HCT116 (cell line): Measurements from ENCODE around the gene IFNA14. TPM values are rescaled to one million over a fixed set of nuclear protein-coding genes. Genes with fewer than 3 reads are reported as not detected.
"Not testable (repeated sequence)": the region's sequence is repeated elsewhere in the genome, so short reads cannot be mapped to it uniquely, and the experiment has no call there.

Experiments used
- ATAC-seq: fragments of 200-7000 bp; cut with Tn5 transposase; 2 replicates; pipeline ENCODE4 v1.9.1; 2020; ENCODE audit warnings: mild to moderate bottlenecking, moderate library complexity
- BruUV-seq: library from RNA; stranded (reverse); fragments of 400-500 nt; replicated peaks from 2 replicates; lab custom pipeline; 2021; lab: Mats Ljungman, UMichigan
- CTCF ChIA-PET: fragments of 300-600 bp; sonication (Branson Sonifier 250); formaldehyde crosslinking; loops from one replicate; lab custom pipeline; 2021; ENCODE audit warnings: antibody characterized with exemption; lab: Charles Lee
- POLR2A ChIA-PET: fragments of 300-600, 350-600 bp; sonication (Branson Sonifier 250); formaldehyde crosslinking; loops from one replicate; lab custom pipeline; 2021; ENCODE audit warnings: antibody characterized with exemption; lab: Charles Lee
- RAD21 ChIA-PET, 2 experiments: fragments of 300-600 bp; sonication (Branson Sonifier 250); formaldehyde crosslinking; loops; one replicate each; lab custom pipeline; 2023; ENCODE audit warnings: low total read pairs in 2 of 2; ENCODE audit not compliant: uncharacterized antibody in 2 of 2, unreplicated experiment in 2 of 2, low non-redundant PET in 1 of 2; lab: Charles Lee
- DNase-seq: peaks from one replicate; pipeline ENCODE4 v3.0.0-alpha.2; 2010; ENCODE audit warnings: low read depth, low spot score
- H2AFZ ChIP-seq: fragments of 200-600 bp; shearing (Covaris generic), sonication (generic); 2 replicates; pipeline ENCODE4 v1.6.1; 2017; ENCODE audit warnings: low read depth, mixed run types, mixed read lengths, antibody characterized with exemption, low read length; ENCODE audit not compliant: poor library complexity, severe bottlenecking
- H3K27ac ChIP-seq: 2 replicates; pipeline ENCODE4 v1.5.1; 2012; ENCODE audit warnings: low read depth, low read length
- H3K27me3 ChIP-seq: fragments of 200-600 bp; sonication (generic); 2 replicates; pipeline ENCODE4 v1.6.1; 2016; ENCODE audit warnings: mixed run types, low read length, mixed read lengths; ENCODE audit not compliant: insufficient read depth
- H3K36me3 ChIP-seq, 2 experiments: fragments of 200-500 bp in 1 of 2; fragments of 200-600 bp in 1 of 2; sonication (Bioruptor generic) in 1 of 2; sonication (generic) in 1 of 2; 2 replicates each; pipeline versions ENCODE4 v1.5.1 to v1.6.1; 2014 to 2016; ENCODE audit warnings: low read length in 2 of 2, inconsistent platforms in 1 of 2, mixed read lengths in 1 of 2, mixed run types in 1 of 2; ENCODE audit not compliant: insufficient read depth in 2 of 2, control insufficient read depth in 1 of 2
- H3K4me1 ChIP-seq, 2 experiments: fragments of 200-600 bp in 1 of 2; sonication (generic) in 1 of 2; 2 replicates each; pipeline versions ENCODE4 v1.5.1 to v1.6.1; 2012 to 2017; ENCODE audit warnings: low read length in 2 of 2, inconsistent platforms in 1 of 2, mild to moderate bottlenecking in 1 of 2, mixed read lengths in 1 of 2, mixed run types in 1 of 2, moderate library complexity in 1 of 2; ENCODE audit not compliant: insufficient read depth in 2 of 2, control insufficient read depth in 1 of 2
- H3K4me2 ChIP-seq: fragments of 200-600 bp; sonication (generic); 2 replicates; pipeline ENCODE4 v1.6.1; 2017; ENCODE audit warnings: mixed run types, low read length, mixed read lengths
- H3K4me3 ChIP-seq, 2 experiments: fragments of 200-600 bp in 1 of 2; sonication (generic) in 1 of 2; replicated peaks in 1 of 2; 2 replicates each; pipeline ENCODE4 v1.5.1; 2011 to 2016; ENCODE audit warnings: low read length in 2 of 2, control low read depth in 1 of 2, low read depth in 1 of 2, mild to moderate bottlenecking in 1 of 2, mixed read lengths in 1 of 2, mixed run types in 1 of 2
- H3K79me2 ChIP-seq: fragments of 200-600 bp; sonication (generic); 2 replicates; pipeline ENCODE4 v1.6.1; 2017; ENCODE audit warnings: mild to moderate bottlenecking, mixed run types, low read length, moderate library complexity, mixed read lengths; ENCODE audit not compliant: insufficient read depth
- H3K9ac ChIP-seq: fragments of 200-600 bp; sonication (generic); 2 replicates; pipeline ENCODE4 v1.6.1; 2016; ENCODE audit warnings: low read length, mixed read lengths
- H3K9me2 ChIP-seq: fragments of 200-600 bp; sonication (generic), shearing (Covaris generic); 2 replicates; pipeline ENCODE4 v1.6.1; 2017; ENCODE audit warnings: mixed run types, mild to moderate bottlenecking, moderate library complexity; ENCODE audit not compliant: insufficient read depth
- H3K9me3 ChIP-seq, 2 experiments: fragments of 200-500 bp in 1 of 2; fragments of 200-600 bp in 1 of 2; sonication (Bioruptor generic) in 1 of 2; sonication (generic) in 1 of 2; 2 replicates each; pipeline ENCODE4 v1.6.1; 2014 to 2017; ENCODE audit warnings: low read length in 2 of 2, mixed read lengths in 2 of 2, inconsistent platforms in 1 of 2, low read depth in 1 of 2, mild to moderate bottlenecking in 1 of 2, mixed run types in 1 of 2, moderate library complexity in 1 of 2; ENCODE audit not compliant: control insufficient read depth in 1 of 2, insufficient read depth in 1 of 2
- H4K20me1 ChIP-seq: fragments of 200-600 bp; sonication (generic), shearing (Covaris generic); 2 replicates; pipeline ENCODE4 v1.6.1; 2017; ENCODE audit warnings: mixed run types, mild to moderate bottlenecking, moderate library complexity; ENCODE audit not compliant: insufficient read depth
- ATF3 ChIP-seq: IDR thresholded peaks from 2 replicates; pipeline ENCODE4 v1.6.1; 2012
- CTCF ChIP-seq, 3 experiments: fragments of 200-600 bp in 1 of 3; sonication (generic) in 1 of 3; IDR thresholded peaks in 2 of 3; conservative IDR thresholded peaks in 1 of 3; 2 replicates each; pipeline ENCODE4 v1.5.1; 2012 to 2017; ENCODE audit warnings: low read depth in 2 of 3, low read length in 2 of 3, antibody characterized with exemption in 1 of 3, borderline replicate concordance in 1 of 3, control low read depth in 1 of 3, mild to moderate bottlenecking in 1 of 3, mixed read lengths in 1 of 3, mixed run types in 1 of 3, moderate library complexity in 1 of 3; ENCODE audit not compliant: insufficient read depth in 1 of 3
- EGR1 ChIP-seq: IDR thresholded peaks from 2 replicates; pipeline ENCODE4 v1.6.1; 2012; ENCODE audit warnings: low read depth
- ELF1 ChIP-seq: IDR thresholded peaks from 2 replicates; pipeline ENCODE4 v1.6.1; 2012; ENCODE audit warnings: low read depth, borderline replicate concordance
- EZH2 ChIP-seq: fragments of 200-600 bp; sonication (generic); IDR thresholded peaks from 2 replicates; pipeline ENCODE4 v1.6.1; 2017; ENCODE audit warnings: antibody characterized with exemption, mixed run types
- FOSL1 ChIP-seq: IDR thresholded peaks from 2 replicates; pipeline ENCODE4 v1.6.1; 2012; ENCODE audit warnings: low read depth
- MAX ChIP-seq: IDR thresholded peaks from 2 replicates; pipeline ENCODE4 v1.6.1; 2012
- POLR2A ChIP-seq: IDR thresholded peaks from 2 replicates; pipeline ENCODE4 v1.7.0; 2011; ENCODE audit warnings: borderline replicate concordance; ENCODE audit not compliant: insufficient read depth, insufficient read length; ENCODE audit errors: extremely low read depth
- RAD21 ChIP-seq: IDR thresholded peaks from 2 replicates; pipeline ENCODE4 v1.6.1; 2012; ENCODE audit warnings: low read depth, mild to moderate bottlenecking
- SIN3A ChIP-seq: IDR thresholded peaks from 2 replicates; pipeline ENCODE4 v1.6.1; 2012; ENCODE audit warnings: low read depth
- SP1 ChIP-seq: IDR thresholded peaks from 2 replicates; pipeline ENCODE4 v1.6.1; 2012; ENCODE audit warnings: low read depth
- SRF ChIP-seq: IDR thresholded peaks from 2 replicates; pipeline ENCODE4 v1.6.1; 2012; ENCODE audit warnings: low read depth
- TCF7L2 ChIP-seq: IDR thresholded peaks from 2 replicates; pipeline ENCODE4 v1.7.0; 2011; ENCODE audit warnings: borderline replicate concordance, inconsistent platforms; ENCODE audit not compliant: insufficient read depth, insufficient read length; ENCODE audit errors: extremely low read depth
- YY1 ChIP-seq: IDR thresholded peaks from 2 replicates; pipeline ENCODE4 v1.6.1; 2011; ENCODE audit warnings: low read length, low read depth, moderate library complexity, mild to moderate bottlenecking; ENCODE audit not compliant: insufficient replicate concordance; ENCODE audit errors: extremely low read depth
- ZBTB33 ChIP-seq: IDR thresholded peaks from 2 replicates; pipeline ENCODE4 v1.6.1; 2011; ENCODE audit warnings: mild to moderate bottlenecking, low read length, moderate library complexity; ENCODE audit not compliant: insufficient replicate concordance; ENCODE audit errors: extremely low read depth
- intact Hi-C: fragments of 100-400 bp; cut with micrococcal nuclease; formaldehyde crosslinking; loops from 2 replicates; pipeline ENCODE4 v1.10.0; 2022
- total RNA-seq: library from RNA; stranded (reverse); gene quantifications from one replicate; pipeline ENCODE4 v1.2.1, GENCODE V29; 2021; ENCODE audit not compliant: unreplicated experiment

The IFNA14 gene
- total RNA-seq, 1 experiment from 2014 or later, result not detected

GRCh38 chr9:21207043-21207442, 32.8 kb downstream of the IFNA14 start, which contains the start of gene IFNA10:
Gene IFNA10 (minus strand): TSS chr9:21207143. CDS start chr9:21207097, 46 bp downstream.
- H3K4me2 ChIP-seq, H3K27ac ChIP-seq, H3K4me3 ChIP-seq, DNase-seq, H2AFZ ChIP-seq, H3K36me3 ChIP-seq, H3K4me1 ChIP-seq, H3K79me2 ChIP-seq, H3K9me3 ChIP-seq, H3K27me3 ChIP-seq, H3K9me2 ChIP-seq, intact Hi-C loops, H4K20me1 ChIP-seq, BruUV-seq, CTCF ChIA-PET, ATAC-seq, POLR2A ChIA-PET, H3K9ac ChIP-seq, RAD21 ChIA-PET: not testable (repeated sequence)

GRCh38 chr9:21205204-21205603, 34.6 kb downstream of the IFNA14 start:
- CTCF ChIA-PET, result interaction anchor here (1.3 kb wide), 1 partner anchor 22 kb away, joined by 3 read pairs; no protein-coding TSS in a partner anchor

More at GRCh38 chr9:21205204-21205603, 34.6 kb downstream of the IFNA14 start:
- Histone ChIP-seq H3K4me1 (no peaks in the 10 kb centered on the region), H3K27ac (no peak overlapping the region), H3K9me3 (no peaks in the 10 kb centered on the region), H3K79me2 (no peaks in the 10 kb centered on the region), H3K9me2 (no peaks in the 10 kb centered on the region), H3K36me3 (no peaks in the 10 kb centered on the region), H3K4me2 (no peak overlapping the region), H4K20me1 (no peaks in the 10 kb centered on the region), H3K27me3 (no peaks in the 10 kb centered on the region), H3K9ac (no peak overlapping the region), H2AFZ (no peak overlapping the region), H3K4me3 (no peak overlapping the region)
- no peak for DNase-seq
- TF ChIP-seq SIN3A (no peak), EZH2 (no peak), SRF (no peak), YY1 (no peak), ZBTB33 (no peak), MAX (no peak), FOSL1 (no peak), ATF3 (no peak), CTCF (IDR thresholded peaks at IDR 0.05 in 2 of 3, conservative IDR thresholded peaks at IDR 0.05 in 1 of 3; ENCODE audit: borderline replicate concordance in 1 of 3, insufficient read depth in 1 of 3, low read depth in 2 of 3, low read length in 2 of 3) (no peak), RAD21 (no peak), POLR2A (no peak), TCF7L2 (no peak), EGR1 (no peak), ELF1 (no peak), SP1 (no peak)
- ATAC-seq, result no peak
- intact Hi-C loops, result no loop called here
- ChIA-PET RAD21 (no interaction called here), POLR2A (no interaction called here)
- BruUV-seq, result no TSS peak
